NOMO-1 (cell line): ENCODE results near the gene SLC25A24.
"Not testable (repeated sequence)": the region's sequence is repeated elsewhere in the genome, so short reads cannot be mapped to it uniquely, and the experiment has no call there.

Experiments used
- DNase-seq, 2 experiments: peaks; one replicate each; lab custom pipeline; 2025; ENCODE audit not compliant: unreplicated experiment in 2 of 2; lab: John Stamatoyannopoulos, UW

The SLC25A24 gene

DNA sequence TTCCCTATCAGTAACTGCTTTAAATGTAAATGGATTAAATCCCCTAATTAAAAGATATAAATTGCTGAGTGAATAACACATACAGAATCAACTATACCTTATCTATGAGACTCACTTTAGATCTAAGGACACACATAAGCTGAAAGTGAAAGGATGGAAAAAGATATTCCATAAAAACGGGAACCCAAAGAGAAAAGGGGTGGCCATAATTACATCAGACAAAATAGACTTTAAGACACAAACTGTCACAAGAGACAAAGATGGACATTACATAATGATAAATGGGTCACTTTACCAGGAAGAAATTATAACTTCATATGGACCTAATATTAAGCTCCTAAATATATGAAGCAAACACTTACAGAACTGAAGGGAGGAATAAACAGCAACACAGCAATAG, 59.2 kb downstream of the SLC25A24 start:
- DNase-seq: no peak

DNA sequence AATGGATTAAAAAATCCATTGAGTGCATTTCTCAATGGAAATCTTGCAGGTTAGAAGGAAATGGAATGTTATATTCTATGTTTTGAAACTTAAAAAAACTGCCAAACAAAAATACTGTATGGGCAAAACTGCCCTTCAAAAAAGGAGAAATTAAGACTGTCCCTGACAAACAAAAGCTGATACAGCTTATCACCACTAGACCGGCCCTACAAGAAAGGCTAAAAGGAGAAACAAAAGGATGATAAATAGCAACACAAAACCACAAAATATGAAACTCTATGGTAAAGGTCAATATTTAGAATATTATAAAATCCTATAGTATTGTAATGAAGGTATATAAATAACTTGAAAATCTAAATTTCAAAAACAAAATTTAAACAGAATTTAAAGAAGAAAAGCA, 60.0 kb downstream of the SLC25A24 start:
- no peak for DNase-seq

DNA sequence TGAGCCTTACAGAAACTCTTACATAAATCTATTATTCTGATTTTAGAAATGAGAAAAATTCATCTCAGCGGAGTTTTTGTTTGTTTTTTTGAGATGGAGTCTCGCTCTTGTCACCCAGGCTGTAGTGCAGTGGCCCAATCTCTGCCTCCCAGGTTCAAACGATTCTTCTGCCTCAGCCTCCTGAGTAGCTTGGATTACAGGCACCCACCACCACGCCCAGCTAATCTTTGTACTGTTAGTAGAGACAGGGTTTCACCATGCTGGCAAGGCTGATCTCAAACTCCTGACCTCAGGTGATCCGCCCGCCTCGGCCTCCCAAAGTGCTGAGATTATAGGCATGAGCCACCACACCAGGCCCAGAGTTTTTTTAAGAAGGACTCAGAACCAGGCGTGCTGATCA, 60.6 kb downstream of the SLC25A24 start:
- not testable (repeated sequence) for DNase-seq

DNA sequence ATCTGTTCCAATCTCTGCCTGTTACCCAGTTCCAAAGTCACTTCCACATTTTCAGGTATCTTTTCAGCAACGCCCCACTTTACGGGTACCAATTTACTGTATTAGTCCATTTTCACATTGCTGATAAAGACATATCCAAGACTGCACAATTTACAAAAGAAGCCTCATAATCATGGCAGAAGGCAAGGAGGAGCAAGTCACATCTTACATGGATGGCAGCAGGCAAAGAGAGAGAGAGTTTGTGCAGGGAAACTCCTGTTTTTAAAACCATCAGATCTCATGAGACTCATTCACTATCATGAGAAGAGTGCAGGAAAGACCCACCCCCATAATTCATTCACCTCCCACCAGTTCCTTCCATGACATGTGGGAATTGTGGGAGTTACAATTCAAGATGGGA, 67.0 kb downstream of the SLC25A24 start:
- not testable (repeated sequence) for DNase-seq

DNA sequence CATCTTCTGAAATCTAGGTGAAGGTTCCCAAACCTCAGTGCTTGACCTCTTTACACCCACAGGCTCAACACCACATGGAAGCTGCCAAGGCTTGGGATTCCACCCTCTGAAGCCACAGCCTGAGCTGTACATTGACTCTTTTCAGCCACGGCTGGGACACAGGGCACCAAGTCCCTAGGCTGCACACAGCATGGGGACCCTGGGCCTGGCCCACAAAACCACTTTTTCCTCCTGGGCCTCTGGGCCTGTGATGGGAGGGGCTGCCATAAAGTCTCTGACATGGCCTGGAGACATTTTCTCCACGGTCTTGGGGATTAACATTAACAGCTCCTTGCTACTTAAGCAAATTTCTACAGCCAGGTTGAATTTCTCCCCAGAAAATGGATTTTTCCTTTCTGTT, 67.8 kb downstream of the SLC25A24 start:
- DNase-seq: not testable (repeated sequence)

DNA sequence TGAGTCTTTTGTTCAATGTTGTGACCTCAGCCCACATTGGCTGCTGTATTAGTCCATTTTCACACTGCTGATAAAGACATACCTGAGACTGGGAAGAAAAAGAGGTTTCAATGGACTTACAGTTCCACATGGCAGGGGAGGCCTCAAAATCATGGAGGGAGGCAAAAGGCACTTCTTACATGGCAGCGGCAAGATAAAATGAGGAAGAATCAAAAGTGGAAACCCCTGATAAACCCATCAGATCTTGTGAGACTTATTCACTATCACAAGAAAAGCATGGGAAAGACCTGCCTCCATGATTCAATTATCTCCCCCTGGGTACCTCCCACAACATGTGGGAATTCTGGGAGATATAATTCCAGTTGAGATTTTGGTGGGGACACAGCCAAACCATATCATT, 68.9 kb downstream of the SLC25A24 start:
- not testable (repeated sequence) for DNase-seq

DNA sequence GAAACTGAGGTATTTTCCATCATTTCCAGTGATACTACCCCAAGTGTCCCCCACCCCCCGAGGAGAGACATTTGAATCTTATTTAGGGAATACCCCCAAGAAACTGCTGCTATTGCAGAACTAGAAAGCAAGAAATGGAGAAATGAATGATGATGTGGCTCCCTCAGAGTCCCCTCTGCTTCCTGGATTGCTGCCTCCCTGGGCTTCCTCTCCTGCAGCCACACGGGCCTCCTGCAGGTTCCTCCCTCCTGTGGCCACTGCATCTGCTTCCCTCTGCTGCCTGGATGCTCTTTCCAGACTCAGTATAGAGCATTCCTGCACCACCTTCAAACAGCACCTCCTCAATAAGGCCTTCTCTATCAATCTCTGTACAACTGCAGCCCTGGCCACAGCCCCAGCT, 69.3 kb downstream of the SLC25A24 start:
- peak; percentile 53 to 58 for DNase-seq

DNA sequence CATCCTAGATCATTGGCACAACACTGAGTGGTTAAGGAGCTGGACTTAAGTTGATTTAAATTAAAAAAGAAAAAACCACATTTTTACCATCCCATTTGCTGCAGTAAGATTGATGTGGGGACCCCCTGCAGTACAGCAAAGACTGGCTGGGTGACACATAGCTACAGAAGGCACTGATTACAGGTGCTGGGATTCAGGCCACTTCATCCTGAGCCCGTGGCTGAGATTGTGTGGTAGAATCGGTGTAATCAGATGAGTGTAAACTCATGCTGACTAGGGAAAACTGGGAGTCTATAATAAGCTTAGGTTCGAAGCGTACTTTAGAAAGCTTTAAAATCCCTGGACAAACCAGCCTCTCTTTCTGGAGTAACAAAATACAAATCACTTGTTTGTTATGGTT, 70.1 kb downstream of the SLC25A24 start:
- no peak for DNase-seq

DNA sequence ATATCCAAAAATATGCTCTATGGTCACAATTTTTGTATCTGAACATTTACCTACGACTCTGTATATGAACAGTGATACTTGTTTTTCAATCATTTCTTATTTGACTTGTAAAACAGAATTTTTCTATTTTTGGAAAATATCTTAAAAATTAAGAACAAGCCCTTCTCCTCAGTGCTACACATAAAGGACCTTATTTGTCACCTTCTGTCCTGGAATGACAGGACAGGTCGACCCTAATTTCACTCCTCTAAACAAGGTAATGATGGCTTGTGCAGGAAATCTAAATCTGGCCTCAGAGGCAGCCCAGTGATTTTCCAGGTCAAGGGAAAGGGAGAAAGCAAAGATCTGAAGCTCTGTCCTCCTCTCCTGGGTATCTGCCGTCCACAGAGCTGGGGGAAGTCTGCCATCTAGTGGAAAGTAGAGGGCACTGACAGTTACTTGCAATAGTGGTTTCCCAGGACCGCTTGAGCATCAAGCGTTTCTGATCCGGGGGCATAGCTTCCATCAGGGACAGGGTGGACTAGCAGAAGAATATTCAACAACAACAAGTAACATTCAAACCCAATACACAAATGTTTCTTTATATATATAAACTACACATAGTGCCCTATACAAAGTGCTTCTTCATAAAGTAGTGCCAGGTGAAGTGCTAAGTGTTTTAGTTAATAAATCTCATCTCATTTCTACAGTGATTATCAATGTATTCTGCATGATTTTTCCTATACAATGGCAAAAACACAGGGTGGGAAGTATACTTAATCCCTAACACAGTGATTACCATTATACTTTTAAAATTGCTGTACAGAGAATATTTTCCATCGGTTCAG, 74.6 kb downstream of the SLC25A24 start:
- DNase-seq: peak; percentile 44 to 68

DNA sequence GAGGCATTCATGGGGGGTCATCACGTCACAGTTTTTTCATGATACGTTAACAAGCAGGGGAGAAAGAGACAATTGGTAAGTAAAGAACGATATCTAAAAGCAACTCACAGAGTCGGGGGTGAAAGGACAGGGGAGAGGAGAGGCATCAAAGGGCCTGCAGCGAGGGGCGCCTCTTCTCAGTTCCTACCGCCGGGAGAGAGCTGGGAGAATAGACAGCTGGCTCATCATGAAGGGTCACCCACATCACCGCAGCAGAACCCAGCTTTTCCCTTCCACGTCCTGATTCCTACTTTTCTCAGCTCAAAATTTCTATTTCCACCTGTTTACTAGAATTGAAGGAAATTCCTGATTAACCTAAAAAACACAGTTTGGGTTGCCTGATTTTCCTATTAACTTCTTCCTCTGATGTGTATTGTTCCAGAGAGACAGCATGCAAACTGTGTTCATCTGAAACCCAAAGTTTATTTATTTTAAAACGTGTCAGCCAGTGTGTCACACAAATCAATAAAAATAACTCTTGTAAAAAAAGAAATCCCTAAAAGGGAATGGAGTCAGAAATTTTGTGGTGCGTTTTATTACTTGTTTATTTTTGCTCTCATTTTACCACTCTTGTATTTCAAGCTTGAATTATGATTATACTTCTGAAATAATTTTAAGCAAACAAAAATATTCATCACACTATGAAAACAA, 75.4 kb downstream of the SLC25A24 start:
- DNase-seq: no peak

DNA sequence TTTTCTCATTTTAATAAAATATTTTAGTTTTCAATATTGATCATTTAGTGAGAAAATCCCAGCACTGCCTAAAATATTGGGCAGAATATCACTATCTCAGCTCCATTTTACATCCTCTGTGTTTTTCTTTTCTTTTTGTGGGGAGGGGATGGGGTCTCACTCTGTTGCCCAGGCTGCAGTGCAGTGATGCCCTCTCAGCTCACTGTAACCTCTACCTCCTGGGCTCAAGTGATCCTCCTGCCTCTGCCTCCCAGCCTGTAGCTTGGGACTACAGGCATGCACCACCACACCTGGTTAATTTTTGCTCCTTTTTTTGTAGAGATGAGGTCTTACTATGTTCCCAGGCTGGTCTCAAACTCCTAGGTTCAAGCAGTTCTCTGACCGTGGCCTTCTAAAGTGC, 76.1 kb downstream of the SLC25A24 start:
- DNase-seq: no peak

DNA sequence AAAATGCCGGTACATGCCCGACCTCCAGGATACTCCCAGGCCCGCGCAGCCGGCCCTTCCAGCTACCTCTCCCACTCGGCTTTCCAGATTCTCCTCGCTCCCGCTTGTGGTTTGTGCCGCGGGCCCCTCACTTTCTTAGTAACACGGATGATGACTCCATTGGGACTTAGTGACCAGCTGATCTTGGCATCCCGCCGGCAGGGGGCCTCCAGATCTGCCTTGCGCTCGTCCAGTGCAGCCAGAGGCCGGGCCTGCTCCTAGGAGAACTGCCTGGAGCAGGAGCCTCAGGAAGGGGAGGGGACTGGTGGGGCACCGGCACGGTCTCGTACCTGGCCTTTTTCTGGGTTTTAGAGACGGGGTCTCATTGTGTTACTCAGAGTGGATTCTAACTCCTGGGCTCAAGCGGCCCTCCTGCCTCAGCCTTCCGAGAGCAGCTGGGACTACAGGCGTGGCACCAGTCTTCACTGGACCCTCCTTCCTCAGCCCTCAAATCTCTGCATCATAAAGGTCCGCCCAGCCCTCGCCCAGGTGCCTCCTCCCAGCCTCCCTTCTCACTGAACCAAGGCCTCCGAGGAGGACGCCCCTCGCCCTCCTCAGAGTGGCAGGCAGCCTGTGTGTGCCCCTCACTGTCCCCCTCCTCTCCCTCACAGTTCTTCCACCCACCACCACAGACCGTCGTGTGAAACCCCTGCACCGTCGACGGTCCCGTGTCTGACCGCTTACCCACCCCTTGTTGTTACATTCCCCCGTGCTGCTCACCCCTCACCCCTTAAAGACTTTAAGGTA, 78.6 kb downstream of the SLC25A24 start:
- no peak for DNase-seq

DNA sequence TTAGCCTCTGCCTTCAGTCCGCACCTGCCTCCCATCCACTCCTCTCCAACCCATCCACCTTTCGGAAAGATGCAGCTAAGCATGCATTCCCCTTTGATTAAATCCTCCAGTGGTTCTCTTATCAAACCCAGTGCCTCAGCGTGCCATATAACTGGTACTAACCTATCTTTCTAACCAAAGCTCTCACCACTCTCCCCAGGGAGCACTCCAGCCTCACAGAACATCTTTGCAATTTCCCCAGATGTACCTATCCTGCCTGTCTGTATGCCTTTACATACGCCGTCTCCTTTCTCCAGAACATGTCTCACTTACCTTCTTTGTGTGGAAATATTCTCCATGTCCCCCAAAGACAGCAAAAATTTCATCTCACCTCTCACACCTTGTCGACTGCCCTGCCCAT, 80.0 kb downstream of the SLC25A24 start:
- no peak for DNase-seq

DNA sequence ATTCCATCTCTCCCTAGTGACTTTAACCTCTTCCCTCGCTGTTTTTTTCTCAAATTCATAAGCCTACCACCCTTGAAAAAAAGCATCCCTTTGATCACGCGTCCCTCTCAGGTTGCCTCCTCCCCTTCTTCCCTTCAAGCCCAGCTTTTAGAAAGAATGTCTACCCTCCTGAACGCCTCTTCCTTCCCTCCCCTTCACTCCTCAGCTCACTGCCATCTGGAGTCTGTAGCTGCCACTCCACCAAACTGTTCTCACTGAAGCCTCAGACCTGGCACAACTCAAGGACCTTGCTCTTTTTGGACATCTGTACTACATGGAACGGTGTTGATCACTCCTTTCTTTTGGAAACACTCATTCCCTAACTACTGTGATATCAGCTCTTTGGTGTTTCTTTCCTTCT, 80.6 kb downstream of the SLC25A24 start:
- DNase-seq: no peak

DNA sequence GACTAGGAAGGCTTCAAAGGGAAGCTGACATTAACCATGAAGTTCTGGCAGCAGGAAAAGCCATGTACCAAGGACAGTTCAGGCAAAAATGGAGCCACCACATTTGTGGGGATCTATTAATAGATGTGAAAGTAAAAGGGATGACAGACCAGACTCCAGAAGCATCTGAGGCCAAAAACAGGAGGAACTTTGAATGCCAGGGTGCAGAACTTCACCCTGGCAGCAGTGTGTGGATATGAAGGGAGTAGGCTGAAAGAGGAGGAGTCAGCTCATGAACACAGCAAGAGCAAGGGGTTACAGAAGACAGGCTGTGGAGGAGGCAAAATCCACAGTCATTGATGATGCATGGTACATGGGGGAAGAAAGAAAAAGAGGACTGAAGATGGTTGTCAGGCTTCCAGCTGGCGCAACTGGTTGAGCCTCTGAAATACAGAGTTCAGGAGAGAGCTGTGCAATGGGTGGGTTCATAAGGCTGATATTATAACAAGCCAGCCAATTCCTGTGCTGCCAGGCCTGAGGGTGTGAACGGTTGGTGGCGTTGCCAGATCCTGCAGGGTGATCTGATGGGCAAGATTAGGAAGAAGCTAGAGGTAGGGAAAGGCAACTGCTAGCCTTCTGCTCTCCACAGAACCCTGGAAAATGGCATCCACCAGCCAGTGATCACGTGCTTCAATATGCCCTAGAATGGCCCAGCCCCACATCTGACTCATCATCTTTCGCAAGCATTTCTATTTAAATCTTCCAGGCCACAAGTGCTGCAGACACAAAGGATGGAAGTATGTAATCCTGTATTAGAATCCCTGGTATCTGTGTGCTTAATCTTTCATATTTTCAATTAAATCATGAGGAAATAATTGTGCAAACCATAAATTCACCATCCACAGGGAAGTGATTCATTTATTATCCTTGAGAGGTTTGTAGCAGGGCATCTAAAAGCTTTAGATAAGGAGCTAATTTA, 81.9 kb downstream of the SLC25A24 start:
- peak; percentile 86 to 88 for DNase-seq

DNA sequence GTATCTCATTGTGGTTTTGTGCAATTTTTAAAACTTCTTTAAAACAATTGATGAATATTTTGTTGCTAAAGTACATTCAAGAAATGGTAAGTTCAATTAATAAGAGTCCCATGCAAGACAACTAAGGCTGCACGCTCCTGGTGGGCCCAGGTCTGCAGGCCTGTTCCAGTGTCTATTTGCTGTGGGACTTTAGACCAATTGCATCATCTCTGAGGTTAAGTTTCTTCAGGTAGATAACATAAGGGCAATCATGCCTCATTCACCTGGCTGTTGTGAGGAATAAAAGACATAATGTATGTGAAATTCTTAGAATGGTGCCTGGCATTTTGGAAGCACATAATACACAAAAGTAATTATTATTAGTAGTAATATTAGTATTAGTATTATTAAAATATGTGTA, 82.9 kb downstream of the SLC25A24 start:
- no peak for DNase-seq

DNA sequence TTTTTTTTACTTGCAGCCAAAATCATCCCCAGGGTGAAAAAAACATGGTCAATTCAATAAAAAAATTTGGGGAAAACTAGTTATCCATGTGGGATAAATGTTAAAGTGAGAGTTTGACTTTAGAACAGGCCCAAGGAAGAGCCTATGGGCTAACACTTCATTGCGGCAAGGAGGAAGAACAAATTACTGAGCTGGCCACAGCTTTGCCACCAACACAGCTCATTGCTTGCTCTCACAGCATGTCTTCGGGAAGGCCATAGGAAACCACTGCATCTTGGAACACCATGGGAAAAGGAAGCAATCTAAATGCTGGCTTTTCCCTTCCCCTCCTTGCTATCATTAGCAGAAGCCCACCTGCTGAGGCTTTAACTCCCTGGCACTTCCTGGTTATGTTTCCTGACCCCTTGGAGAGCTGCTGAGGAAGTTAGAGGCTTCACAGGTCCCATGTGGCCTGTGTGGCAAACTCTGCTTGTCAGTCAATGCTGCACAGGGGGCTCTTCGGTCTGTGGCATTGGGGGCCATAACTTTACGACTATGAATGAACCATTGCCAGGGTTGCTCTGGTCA, 86.0 kb downstream of the SLC25A24 start:
- DNase-seq: peak; percentile 46 to 69

DNA sequence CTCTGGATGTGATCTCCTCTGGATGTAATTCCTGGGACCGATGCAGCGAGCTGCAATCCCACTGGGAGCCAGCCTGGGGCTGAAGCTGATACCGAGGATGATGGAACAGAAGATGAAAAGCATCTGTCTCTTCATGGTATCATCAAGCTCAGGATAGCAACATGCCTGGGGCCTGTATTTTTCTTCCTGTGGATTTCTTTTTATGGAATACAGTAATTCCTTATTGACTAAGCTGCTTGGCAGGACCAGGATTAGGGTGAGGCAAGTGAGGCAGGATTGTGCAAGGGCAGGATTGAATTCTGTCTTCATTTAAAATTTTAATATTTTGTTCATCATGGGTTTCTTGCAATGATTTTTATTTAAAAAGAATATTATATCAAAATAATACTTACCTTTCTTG, 86.6 kb downstream of the SLC25A24 start:
- no peak for DNase-seq

DNA sequence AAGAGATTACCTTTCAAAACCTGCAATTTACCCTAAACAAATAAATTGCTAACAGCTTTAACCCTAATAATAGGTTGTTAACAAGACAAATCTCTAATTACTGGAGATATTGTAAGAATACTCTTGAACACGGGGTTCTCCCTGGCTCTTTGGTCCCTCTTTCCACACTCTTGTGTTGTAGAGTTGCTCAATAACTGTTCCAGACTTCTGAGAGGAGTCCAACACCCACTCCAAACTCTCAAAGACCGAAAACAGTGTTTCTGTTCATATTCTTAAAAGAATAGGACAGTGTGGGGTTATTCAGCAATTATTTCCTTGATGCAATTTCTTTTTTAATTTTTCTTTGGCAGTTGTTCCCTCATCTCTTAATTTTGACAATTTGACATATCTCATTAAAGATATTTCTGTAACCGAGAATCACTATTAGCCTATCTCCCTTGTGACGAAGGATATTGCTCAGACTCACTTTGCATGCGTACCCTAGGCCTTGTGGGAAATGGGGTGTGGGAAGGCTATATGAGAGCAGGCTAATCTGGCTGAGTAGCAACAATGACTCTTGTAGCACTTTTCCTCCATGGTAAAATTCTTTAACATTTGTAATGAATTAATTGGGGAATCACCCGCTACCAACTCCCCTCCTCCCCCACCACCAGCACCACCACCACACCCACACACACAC, 90.7 kb downstream of the SLC25A24 start:
- no peak for DNase-seq
